Psoas muscle (tissue), 8 donors: ENCODE results near the gene PDCD5. TPM values are rescaled to one million over a fixed set of nuclear protein-coding genes. Genes with fewer than 3 reads are reported as not detected.

Source experiments
- ATAC-seq, 4 donors: fragments of 200-7000 bp; cut with Tn5 transposase; one replicate each; pipeline ENCODE4 v1.9.1; 2020; ENCODE audit warnings: moderate library complexity in 3 of 4, mild to moderate bottlenecking in 2 of 4
- DNase-seq, 2 donors: peaks; one replicate each; pipeline ENCODE4 v3.0.0-alpha.2; 2020
- H3K27ac ChIP-seq: fragments of 200-600 bp; one replicate; pipeline ENCODE4 v1.8.0; 2022
- H3K27me3 ChIP-seq, 3 donors: fragments of 200-600 bp in 1 of 3; one replicate each; pipeline versions ENCODE4 v1.6.1 to v1.8.0; 2013 to 2022; ENCODE audit warnings: low read length in 2 of 3, mild to moderate bottlenecking in 2 of 3, moderate library complexity in 1 of 3; ENCODE audit not compliant: insufficient read depth in 3 of 3
- H3K36me3 ChIP-seq, 2 donors: fragments of 200-600 bp in 1 of 2; one replicate each; pipeline versions ENCODE4 v1.6.1 to v1.8.0; 2013 to 2022; ENCODE audit warnings: low read depth in 1 of 2, mild to moderate bottlenecking in 1 of 2, moderate library complexity in 1 of 2; ENCODE audit not compliant: insufficient read depth in 1 of 2
- H3K4me1 ChIP-seq: fragments of 200-600 bp; one replicate; pipeline ENCODE4 v1.8.0; 2022
- H3K4me3 ChIP-seq: fragments of 200-600 bp; one replicate; pipeline ENCODE4 v1.8.0; 2022; ENCODE audit warnings: mild to moderate bottlenecking
- H3K9me3 ChIP-seq: fragments of 200-600 bp; one replicate; pipeline ENCODE4 v1.8.0; 2022
- WGBS, 3 donors: extraction: QIAGEN DNeasy Blood & Tissue Kit; methylation state at CpG; one replicate each; pipeline versions ENCODE4 v1.1.6 to v1.1.7; 2013; 5-methylcytosine and 5-hydroxymethylcytosine counted together
- intact Hi-C, 2 donors: fragments of 100-400 bp; cut with DNase I; formaldehyde crosslinking; loops; one replicate each; pipeline versions ENCODE4 v1.11.0 to v1.14.2; 2022
- polyA plus RNA-seq, 3 donors: library from polyadenylated mRNA; stranded (reverse); fragments of 200-250 nt; gene quantifications; one replicate each; pipeline ENCODE4 v1.2.3, GENCODE V29; 2013
- total RNA-seq, 4 donors: library from RNA; stranded (reverse); fragmentation: NEBNext Ultra II Directional in 2 of 4; extraction: Animal tissue kit (Norgen Biotek cat#: 25700) in 2 of 4; gene quantifications; one replicate each; pipeline versions ENCODE4 v1.2.1 to v1.2.4, GENCODE V29; 2021 to 2023
- TF ChIP-seq, protein P1 (sequence below): fragments of 200-600 bp; IDR thresholded peaks from one replicate; pipeline ENCODE4 v1.8.0; 2022; ENCODE audit warnings: antibody characterized with exemption
- donor health status: healthy with polysubstance abuse.
- donor health status: DM: no; HTN: no; CAD: no; lungs with moderate emphysema.
- donor health status: Bipolar disorder and iron deficiency.
- donor health status: healthy.
- donor health status: DM: yes; HTN: yes; CAD: no.
- donor health status: DM: no; HTN: no; CAD: no.
- donor health status: DM: no; HTN: no; CAD: no.
- donor health status: DM: yes; HTN: yes; CAD: no.

Gene PDCD5
- total and polyA plus RNA-seq, 7 donors, result 86.5 to 186 (median 112) TPM

- WGBS, 3 donors, result 84 to 85% (median 84%) methylated on average over 5 of the region's 5 CpGs
- Histone ChIP-seq H3K27me3 (no peaks in the 10 kb centered on the region), H3K36me3 (peaks cover 5 to 95% of the 10 kb centered on the region in 2 donors), H3K4me3 (no peak overlapping the region), H3K4me1 (no peaks in the 10 kb centered on the region), H3K9me3 (no peaks in the 10 kb centered on the region), H3K27ac (no peak overlapping the region)
- no peak for DNase-seq
- TF ChIP-seq, protein P1, sequence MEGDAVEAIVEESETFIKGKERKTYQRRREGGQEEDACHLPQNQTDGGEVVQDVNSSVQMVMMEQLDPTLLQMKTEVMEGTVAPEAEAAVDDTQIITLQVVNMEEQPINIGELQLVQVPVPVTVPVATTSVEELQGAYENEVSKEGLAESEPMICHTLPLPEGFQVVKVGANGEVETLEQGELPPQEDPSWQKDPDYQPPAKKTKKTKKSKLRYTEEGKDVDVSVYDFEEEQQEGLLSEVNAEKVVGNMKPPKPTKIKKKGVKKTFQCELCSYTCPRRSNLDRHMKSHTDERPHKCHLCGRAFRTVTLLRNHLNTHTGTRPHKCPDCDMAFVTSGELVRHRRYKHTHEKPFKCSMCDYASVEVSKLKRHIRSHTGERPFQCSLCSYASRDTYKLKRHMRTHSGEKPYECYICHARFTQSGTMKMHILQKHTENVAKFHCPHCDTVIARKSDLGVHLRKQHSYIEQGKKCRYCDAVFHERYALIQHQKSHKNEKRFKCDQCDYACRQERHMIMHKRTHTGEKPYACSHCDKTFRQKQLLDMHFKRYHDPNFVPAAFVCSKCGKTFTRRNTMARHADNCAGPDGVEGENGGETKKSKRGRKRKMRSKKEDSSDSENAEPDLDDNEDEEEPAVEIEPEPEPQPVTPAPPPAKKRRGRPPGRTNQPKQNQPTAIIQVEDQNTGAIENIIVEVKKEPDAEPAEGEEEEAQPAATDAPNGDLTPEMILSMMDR, result no peak
- ATAC-seq, result no peak
- intact Hi-C loops, result no loop called here
Observed at GRCh38 chr19:32611161-32611560, 30.2 kb downstream of the PDCD5 start.

DNA sequence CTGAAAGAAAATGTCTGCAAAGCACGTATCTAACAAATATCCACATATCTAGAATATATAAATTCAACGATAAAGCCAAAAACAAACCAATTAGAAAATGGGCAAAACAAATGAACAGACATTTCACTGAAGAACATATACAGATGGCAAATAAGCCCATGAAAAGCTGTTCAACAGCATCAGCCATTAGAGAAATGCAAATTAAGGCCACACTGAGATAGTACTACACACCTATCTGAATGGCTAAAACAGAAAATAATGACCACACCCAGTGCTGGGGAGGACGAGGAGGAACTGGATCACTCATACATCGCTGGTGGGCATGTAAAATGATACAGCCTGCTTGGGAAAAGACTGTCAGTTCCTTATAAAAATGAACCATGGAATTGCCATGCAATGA is 32.0 kb downstream of the PDCD5 start:
- Histone ChIP-seq H3K27me3 (no peaks in the 10 kb centered on the region), H3K9me3 (no peaks in the 10 kb centered on the region), H3K27ac (no peak overlapping the region), H3K4me3 (no peak overlapping the region), H3K36me3 (peaks cover 5 to 96% of the 10 kb centered on the region in 2 donors), H3K4me1 (no peaks in the 10 kb centered on the region)
- intact Hi-C loops, result no loop called here
- TF ChIP-seq, protein P1, result no peak
- DNase-seq (no peak), ATAC-seq (no peak)
- WGBS, 3 donors, result 68 to 86% (median 71%) methylated on average over 4 of the region's 4 CpGs

GRCh38 chr19:32614916-32615315 is 33.9 kb downstream of the PDCD5 start:
- H3K36me3 ChIP-seq, result peaks cover 2 to 98% of the 10 kb centered on the region in 2 donors
- intact Hi-C loops, result no loop called here

GRCh38 chr19:32615569-32615968 is 34.6 kb downstream of the PDCD5 start:
- no peaks in the 10 kb centered on the region for H3K27me3 ChIP-seq
- DNase-seq, result no peak
- no peak for ATAC-seq
- TF ChIP-seq, protein P1, result no peak
- no peak overlapping the region for H3K4me3 ChIP-seq
- WGBS, 3 donors, result 86 to 90% (median 87%) methylated on average over 11 of the region's 11 CpGs
- intact Hi-C loops, result no loop called here
- no peak overlapping the region for H3K27ac ChIP-seq
- H3K36me3 ChIP-seq, result peaks cover 2 to 99% of the 10 kb centered on the region in 2 donors
- no peaks in the 10 kb centered on the region for H3K4me1 ChIP-seq
- no peaks in the 10 kb centered on the region for H3K9me3 ChIP-seq

More at GRCh38 chr19:32614916-32615315, 33.9 kb downstream of the PDCD5 start:
- ATAC-seq (no peak), DNase-seq (no peak)
- H3K4me1 ChIP-seq, result no peaks in the 10 kb centered on the region
- no peaks in the 10 kb centered on the region for H3K27me3 ChIP-seq
- H3K27ac ChIP-seq, result no peak overlapping the region
- TF ChIP-seq, protein P1, result no peak
- 93 to 96% (median 94%) methylated on average over 7 of the region's 7 CpGs for WGBS, 3 donors
- H3K9me3 ChIP-seq, result no peaks in the 10 kb centered on the region
- no peak overlapping the region for H3K4me3 ChIP-seq

- Histone ChIP-seq H3K4me1 (no peaks in the 10 kb centered on the region), H3K27me3 (no peaks in the 10 kb centered on the region), H3K9me3 (no peaks in the 10 kb centered on the region), H3K27ac (no peak overlapping the region), H3K36me3 (peaks cover 0 to 100% of the 10 kb centered on the region in 2 donors), H3K4me3 (no peak overlapping the region)
- intact Hi-C loops, result no loop called here
- DNase-seq, result no peak
- 87 to 91% (median 90%) methylated on average over 23 of the region's 23 CpGs for WGBS, 3 donors
- ATAC-seq, result no peak
- TF ChIP-seq, protein P1, result no peak
Observed at GRCh38 chr19:32619051-32619685, 38.2 kb downstream of the PDCD5 start.
